Measurements from ENCODE around the gene SETBP1.

The SETBP1 gene

GRCh38 chr18:44786257-44786656 is 105.6 kb downstream of the SETBP1 start:
- no peaks in the 10 kb centered on the region for H4K20me1 ChIP-seq (ENCODE audit: insufficient read depth, low read length)
- H3K79me2 ChIP-seq (ENCODE audit: insufficient read depth, low read length): no peaks in the 10 kb centered on the region
- H3K9ac ChIP-seq (ENCODE audit: low read length): peak overlapping the region; percentile 12; the same call in 1 of the 2 replicates
- no peaks in the 10 kb centered on the region for H3F3A ChIP-seq (ENCODE audit: insufficient read depth, low read length)
- H3K36me3 ChIP-seq (ENCODE audit: insufficient read depth, low read length): no peaks in the 10 kb centered on the region
- no peaks in the 10 kb centered on the region for H3K9me2 ChIP-seq (ENCODE audit: low read depth, low read length)
- H3K27ac ChIP-seq (ENCODE audit: low read depth, low read length, poor library complexity, severe bottlenecking): no peak overlapping the region
- H3K9me3 ChIP-seq (ENCODE audit: low read length): no peaks in the 10 kb centered on the region
- H3K4me2 ChIP-seq (ENCODE audit: low read length): peak overlapping the region; percentile 52
- no peaks in the 10 kb centered on the region for H3K27me3 ChIP-seq (ENCODE audit: insufficient read depth, low read length)
- H2AFZ ChIP-seq (ENCODE audit: low read length): no peak overlapping the region
- H3K4me3 ChIP-seq (ENCODE audit: low read depth, low read length, poor library complexity, severe bottlenecking): peak overlapping the region; percentile 28
- TF ChIP-seq EZH2 (IDR thresholded peaks at IDR 0.05; ENCODE audit: borderline replicate concordance, low read length) (no peak), CTCF (IDR thresholded peaks at IDR 0.05; ENCODE audit: low read length) (no peak)
- H3K4me1 ChIP-seq (ENCODE audit: insufficient read depth, low read length, severe bottlenecking): peaks cover 18% of the 10 kb centered on the region

- no peak overlapping the region for H2AFZ ChIP-seq (ENCODE audit: low read length)
- no peaks in the 10 kb centered on the region for H3K27me3 ChIP-seq (ENCODE audit: insufficient read depth, low read length)
- no peaks in the 10 kb centered on the region for H4K20me1 ChIP-seq (ENCODE audit: insufficient read depth, low read length)
- H3K4me1 ChIP-seq (ENCODE audit: insufficient read depth, low read length, severe bottlenecking): peaks cover 18% of the 10 kb centered on the region
- no peaks in the 10 kb centered on the region for H3K9me3 ChIP-seq (ENCODE audit: low read length)
- H3K27ac ChIP-seq (ENCODE audit: low read depth, low read length, poor library complexity, severe bottlenecking): no peak overlapping the region
- peak overlapping the region; percentile 12; the same call in 1 of the 2 replicates for H3K9ac ChIP-seq (ENCODE audit: low read length)
- H3K9me2 ChIP-seq (ENCODE audit: low read depth, low read length): no peaks in the 10 kb centered on the region
- H3K4me3 ChIP-seq (ENCODE audit: low read depth, low read length, poor library complexity, severe bottlenecking): peak overlapping the region; percentile 28
- peak overlapping the region; percentile 52 for H3K4me2 ChIP-seq (ENCODE audit: low read length)
- H3K79me2 ChIP-seq (ENCODE audit: insufficient read depth, low read length): no peaks in the 10 kb centered on the region
- H3K36me3 ChIP-seq (ENCODE audit: insufficient read depth, low read length): no peaks in the 10 kb centered on the region
- TF ChIP-seq CTCF (IDR thresholded peaks at IDR 0.05; ENCODE audit: low read length) (no peak), EZH2 (IDR thresholded peaks at IDR 0.05; ENCODE audit: borderline replicate concordance, low read length) (no peak)
- no peaks in the 10 kb centered on the region for H3F3A ChIP-seq (ENCODE audit: insufficient read depth, low read length)
Observed at GRCh38 chr18:44786688-44787087, 106.0 kb downstream of the SETBP1 start.

GRCh38 chr18:44788334-44788733 is 107.6 kb downstream of the SETBP1 start:
- Histone ChIP-seq H3K79me2 (ENCODE audit: insufficient read depth, low read length) (no peaks in the 10 kb centered on the region), H3K36me3 (ENCODE audit: insufficient read depth, low read length) (no peaks in the 10 kb centered on the region), H3K4me1 (ENCODE audit: insufficient read depth, low read length, severe bottlenecking) (peaks cover 18% of the 10 kb centered on the region), H3K27ac (ENCODE audit: low read depth, low read length, poor library complexity, severe bottlenecking) (no peak overlapping the region), H3K27me3 (ENCODE audit: insufficient read depth, low read length) (no peaks in the 10 kb centered on the region), H3K4me2 (ENCODE audit: low read length) (no peak overlapping the region), H3K4me3 (ENCODE audit: low read depth, low read length, poor library complexity, severe bottlenecking) (no peak overlapping the region), H3F3A (ENCODE audit: insufficient read depth, low read length) (no peaks in the 10 kb centered on the region), H3K9me2 (ENCODE audit: low read depth, low read length) (no peaks in the 10 kb centered on the region), H4K20me1 (ENCODE audit: insufficient read depth, low read length) (no peaks in the 10 kb centered on the region), H2AFZ (ENCODE audit: low read length) (no peak overlapping the region), H3K9ac (ENCODE audit: low read length) (no peak overlapping the region), H3K9me3 (ENCODE audit: low read length) (no peaks in the 10 kb centered on the region)
- TF ChIP-seq EZH2 (IDR thresholded peaks at IDR 0.05; ENCODE audit: borderline replicate concordance, low read length): no peak
- no peak for TF ChIP-seq CTCF (IDR thresholded peaks at IDR 0.05; ENCODE audit: low read length)
